HepG2 (cell line): ENCODE measurements around the gene TRMT10C. TPM values are rescaled to one million over a fixed set of nuclear protein-coding genes. Genes with fewer than 3 reads are reported as not detected.
A peak's percentile ranks its signal among the peaks of the same experiment; 100 is the strongest.

Experiments
- ADNP ChIP-seq: sonication (generic); formaldehyde crosslinking; IDR thresholded peaks from 2 replicates; pipeline ENCODE4 v1.4.0; 2020; ENCODE audit warnings: missing genetic modification reagents
- ATF1 ChIP-seq: IDR thresholded peaks from 2 replicates; pipeline ENCODE4 v1.6.1; 2016; ENCODE audit warnings: mild to moderate bottlenecking, control low read depth
- CBX1 ChIP-seq: IDR thresholded peaks from one replicate; pipeline ENCODE4 v1.6.1; 2016; ENCODE audit warnings: antibody characterized with exemption, low read depth
- CEBPG ChIP-seq: IDR thresholded peaks from 2 replicates; pipeline ENCODE4 v1.6.1; 2016
- ETV5 ChIP-seq: IDR thresholded peaks from 2 replicates; pipeline ENCODE4 v1.6.1; 2018; ENCODE audit warnings: missing biosample characterization, missing genetic modification reagents, inconsistent platforms, borderline replicate concordance
- KLF12 ChIP-seq: sonication (generic); formaldehyde crosslinking; IDR thresholded peaks from 2 replicates; pipeline ENCODE4 v1.4.0; 2020; ENCODE audit warnings: missing genetic modification reagents, borderline replicate concordance
- LCORL ChIP-seq, 2 experiments: fragments of 450-650 bp in 1 of 2; sonication (generic) in 1 of 2; formaldehyde crosslinking in 1 of 2; IDR thresholded peaks; 2 replicates each; pipeline versions ENCODE4 v1.5.0 to v1.6.1; 2017 to 2020; ENCODE audit warnings: antibody characterized with exemption in 1 of 2, missing genetic modification reagents in 1 of 2
- MBD4 ChIP-seq: IDR thresholded peaks from 2 replicates; pipeline ENCODE4 v1.6.1; 2012; ENCODE audit warnings: low read length, inconsistent platforms, borderline replicate concordance
- PHF5A ChIP-seq: IDR thresholded peaks from one replicate; pipeline ENCODE4 v1.6.1; 2018; ENCODE audit warnings: low read depth, missing genetic modification reagents; ENCODE audit not compliant: unreplicated experiment
- REPIN1 ChIP-seq: sonication (generic); formaldehyde crosslinking; IDR thresholded peaks from 2 replicates; pipeline ENCODE4 v1.8.0; 2022; ENCODE audit warnings: missing genetic modification reagents, low read depth, mild to moderate bottlenecking, borderline replicate concordance
- SALL2 ChIP-seq: sonication (generic); formaldehyde crosslinking; IDR thresholded peaks from 2 replicates; pipeline ENCODE4 v1.8.1; 2023; ENCODE audit warnings: mild to moderate bottlenecking, missing genetic modification reagents, inconsistent platforms
- TBP ChIP-seq: sonication (generic); formaldehyde crosslinking; IDR thresholded peaks from 2 replicates; pipeline ENCODE4 v1.5.0; 2020; ENCODE audit warnings: missing genetic modification reagents
- TCF12 ChIP-seq, 2 experiments: fragments of 450-650 bp in 1 of 2; sonication (generic) in 1 of 2; formaldehyde crosslinking in 1 of 2; IDR thresholded peaks; 2 replicates each; pipeline versions ENCODE4 v1.6.1 to v1.8.0; 2017 to 2022; ENCODE audit warnings: antibody characterized with exemption in 1 of 2, mild to moderate bottlenecking in 1 of 2, missing genetic modification reagents in 1 of 2, moderate library complexity in 1 of 2
- ZNF235 ChIP-seq: sonication (generic); formaldehyde crosslinking; IDR thresholded peaks from 2 replicates; pipeline ENCODE4 v1.8.1; 2023; ENCODE audit warnings: mild to moderate bottlenecking, missing genetic modification reagents, borderline replicate concordance
- ZNF30 ChIP-seq: sonication (generic); formaldehyde crosslinking; IDR thresholded peaks from 2 replicates; pipeline ENCODE4 v1.5.0; 2020; ENCODE audit warnings: mild to moderate bottlenecking, missing genetic modification reagents
- ZNF317 ChIP-seq: sonication (generic); formaldehyde crosslinking; IDR thresholded peaks from 2 replicates; pipeline ENCODE4 v1.5.0; 2020; ENCODE audit warnings: mild to moderate bottlenecking, missing genetic modification reagents
- ZNF558 ChIP-seq: sonication (generic); formaldehyde crosslinking; IDR thresholded peaks from 2 replicates; pipeline ENCODE4 v1.9.0; 2022; ENCODE audit warnings: mild to moderate bottlenecking, missing genetic modification reagents, borderline replicate concordance
- polyA plus RNA-seq, 8 experiments: library from polyadenylated mRNA; depleted of rRNA in 3 of 8; stranded (reverse) in 7 of 8; unstranded in 1 of 8; fragments of >200 nt; fragmentation: Illumina TruSeq in 4 of 8; extraction: Trizol in 4 of 8; gene quantifications; 2 replicates each; pipeline versions ENCODE4 v1.2.1 to v1.2.3, GENCODE V29; 2011 to 2016; ENCODE audit warnings: low read depth in 4 of 8, missing spikeins in 1 of 8, mixed read lengths in 1 of 8; ENCODE audit not compliant: insufficient read depth in 1 of 8
- total RNA-seq, 5 experiments: library from RNA; depleted of rRNA; stranded (reverse); fragments of >200 nt; fragmentation: Illumina TruSeq; extraction: Trizol; gene quantifications; 2 replicates each; pipeline ENCODE4 v1.2.3, GENCODE V29; 2016; ENCODE audit warnings: low read depth in 1 of 5
- TF ChIP-seq, protein P1 (sequence below): sonication (generic); formaldehyde crosslinking; IDR thresholded peaks from 2 replicates; pipeline ENCODE4 v1.4.0; 2020; ENCODE audit warnings: missing genetic modification reagents
- TF ChIP-seq, protein P2 (sequence below): IDR thresholded peaks from 2 replicates; pipeline ENCODE4 v1.6.1; 2012; ENCODE audit warnings: low read length, improper control_type of control experiment
- TF ChIP-seq, protein P3 (sequence below): sonication (generic); formaldehyde crosslinking; IDR thresholded peaks from 2 replicates; pipeline ENCODE4 v1.5.1; 2020; ENCODE audit warnings: missing genetic modification reagents, mild to moderate bottlenecking, borderline replicate concordance
- TF ChIP-seq, protein P4 (sequence below): fragments of 450-650 bp; IDR thresholded peaks from 2 replicates; pipeline ENCODE4 v1.6.1; 2016

The TRMT10C gene
- total and polyA plus RNA-seq, 2 of the 13 experiments (the other 11 are each of a cell fraction or from before 2014, with no cell fraction given), result 10.8 to 39.2 TPM

DNA sequence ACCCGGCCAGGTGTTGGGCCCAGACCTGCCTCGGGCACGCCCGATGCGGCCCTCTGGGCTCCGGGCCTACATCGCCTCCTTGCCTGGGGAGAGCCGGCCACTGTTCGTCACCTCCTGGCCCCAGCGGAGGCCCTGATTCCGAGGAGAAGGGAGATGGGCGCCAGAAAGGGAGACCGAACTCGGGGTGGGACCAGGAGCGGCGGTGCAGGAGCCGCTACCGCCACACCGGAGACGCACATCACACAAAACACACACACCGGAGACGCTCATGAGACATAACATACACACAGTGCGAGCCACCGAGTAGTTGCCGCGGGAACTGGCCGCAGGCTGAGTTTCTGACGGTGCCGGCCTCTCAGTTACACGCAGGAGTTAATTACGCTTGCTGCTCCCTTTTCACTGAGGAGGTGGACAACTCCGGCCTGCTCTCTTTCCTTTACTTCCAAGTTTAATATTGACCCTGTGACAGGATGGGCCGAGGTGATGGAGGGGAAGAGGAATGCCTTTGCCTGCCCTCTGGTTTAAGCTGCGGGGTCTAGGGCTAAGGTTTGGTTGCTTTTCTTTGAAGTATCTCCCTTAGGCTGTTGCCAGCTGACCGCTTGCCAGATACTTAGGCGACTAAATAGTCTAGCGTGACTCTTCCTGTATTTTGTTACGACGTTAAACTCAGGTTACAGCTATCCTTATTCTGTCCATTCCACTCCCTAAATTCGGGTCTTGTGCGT lies 12.9 kb downstream of the TRMT10C start (continued):
- TF ChIP-seq, protein P1, sequence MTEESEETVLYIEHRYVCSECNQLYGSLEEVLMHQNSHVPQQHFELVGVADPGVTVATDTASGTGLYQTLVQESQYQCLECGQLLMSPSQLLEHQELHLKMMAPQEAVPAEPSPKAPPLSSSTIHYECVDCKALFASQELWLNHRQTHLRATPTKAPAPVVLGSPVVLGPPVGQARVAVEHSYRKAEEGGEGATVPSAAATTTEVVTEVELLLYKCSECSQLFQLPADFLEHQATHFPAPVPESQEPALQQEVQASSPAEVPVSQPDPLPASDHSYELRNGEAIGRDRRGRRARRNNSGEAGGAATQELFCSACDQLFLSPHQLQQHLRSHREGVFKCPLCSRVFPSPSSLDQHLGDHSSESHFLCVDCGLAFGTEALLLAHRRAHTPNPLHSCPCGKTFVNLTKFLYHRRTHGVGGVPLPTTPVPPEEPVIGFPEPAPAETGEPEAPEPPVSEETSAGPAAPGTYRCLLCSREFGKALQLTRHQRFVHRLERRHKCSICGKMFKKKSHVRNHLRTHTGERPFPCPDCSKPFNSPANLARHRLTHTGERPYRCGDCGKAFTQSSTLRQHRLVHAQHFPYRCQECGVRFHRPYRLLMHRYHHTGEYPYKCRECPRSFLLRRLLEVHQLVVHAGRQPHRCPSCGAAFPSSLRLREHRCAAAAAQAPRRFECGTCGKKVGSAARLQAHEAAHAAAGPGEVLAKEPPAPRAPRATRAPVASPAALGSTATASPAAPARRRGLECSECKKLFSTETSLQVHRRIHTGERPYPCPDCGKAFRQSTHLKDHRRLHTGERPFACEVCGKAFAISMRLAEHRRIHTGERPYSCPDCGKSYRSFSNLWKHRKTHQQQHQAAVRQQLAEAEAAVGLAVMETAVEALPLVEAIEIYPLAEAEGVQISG (CRISPR knock-in tag), result no peak
- 0 out of 2 replicates have a peak, but pooled peaks have one; percentile 60 for TF ChIP-seq ZNF30 (CRISPR knock-in tag)
- TF ChIP-seq MBD4, result no peak
- TF ChIP-seq ADNP (CRISPR knock-in tag), result no peak
- no peak for TF ChIP-seq REPIN1 (CRISPR knock-in tag)
- TF ChIP-seq ZNF558 (CRISPR knock-in tag), result no peak
- TF ChIP-seq, protein P2, sequence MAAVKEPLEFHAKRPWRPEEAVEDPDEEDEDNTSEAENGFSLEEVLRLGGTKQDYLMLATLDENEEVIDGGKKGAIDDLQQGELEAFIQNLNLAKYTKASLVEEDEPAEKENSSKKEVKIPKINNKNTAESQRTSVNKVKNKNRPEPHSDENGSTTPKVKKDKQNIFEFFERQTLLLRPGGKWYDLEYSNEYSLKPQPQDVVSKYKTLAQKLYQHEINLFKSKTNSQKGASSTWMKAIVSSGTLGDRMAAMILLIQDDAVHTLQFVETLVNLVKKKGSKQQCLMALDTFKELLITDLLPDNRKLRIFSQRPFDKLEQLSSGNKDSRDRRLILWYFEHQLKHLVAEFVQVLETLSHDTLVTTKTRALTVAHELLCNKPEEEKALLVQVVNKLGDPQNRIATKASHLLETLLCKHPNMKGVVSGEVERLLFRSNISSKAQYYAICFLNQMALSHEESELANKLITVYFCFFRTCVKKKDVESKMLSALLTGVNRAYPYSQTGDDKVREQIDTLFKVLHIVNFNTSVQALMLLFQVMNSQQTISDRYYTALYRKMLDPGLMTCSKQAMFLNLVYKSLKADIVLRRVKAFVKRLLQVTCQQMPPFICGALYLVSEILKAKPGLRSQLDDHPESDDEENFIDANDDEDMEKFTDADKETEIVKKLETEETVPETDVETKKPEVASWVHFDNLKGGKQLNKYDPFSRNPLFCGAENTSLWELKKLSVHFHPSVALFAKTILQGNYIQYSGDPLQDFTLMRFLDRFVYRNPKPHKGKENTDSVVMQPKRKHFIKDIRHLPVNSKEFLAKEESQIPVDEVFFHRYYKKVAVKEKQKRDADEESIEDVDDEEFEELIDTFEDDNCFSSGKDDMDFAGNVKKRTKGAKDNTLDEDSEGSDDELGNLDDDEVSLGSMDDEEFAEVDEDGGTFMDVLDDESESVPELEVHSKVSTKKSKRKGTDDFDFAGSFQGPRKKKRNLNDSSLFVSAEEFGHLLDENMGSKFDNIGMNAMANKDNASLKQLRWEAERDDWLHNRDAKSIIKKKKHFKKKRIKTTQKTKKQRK, result no peak
- TF ChIP-seq TBP (CRISPR knock-in tag), result no peak
- no peak; the same call in 1 of the 2 replicates for TF ChIP-seq SALL2
- TF ChIP-seq PHF5A, result no peak
- TF ChIP-seq ZNF235 (CRISPR knock-in tag), result peak; percentile 76; the same call in 1 of the 2 replicates
- TF ChIP-seq CBX1, result no peak
- TF ChIP-seq, protein P3, sequence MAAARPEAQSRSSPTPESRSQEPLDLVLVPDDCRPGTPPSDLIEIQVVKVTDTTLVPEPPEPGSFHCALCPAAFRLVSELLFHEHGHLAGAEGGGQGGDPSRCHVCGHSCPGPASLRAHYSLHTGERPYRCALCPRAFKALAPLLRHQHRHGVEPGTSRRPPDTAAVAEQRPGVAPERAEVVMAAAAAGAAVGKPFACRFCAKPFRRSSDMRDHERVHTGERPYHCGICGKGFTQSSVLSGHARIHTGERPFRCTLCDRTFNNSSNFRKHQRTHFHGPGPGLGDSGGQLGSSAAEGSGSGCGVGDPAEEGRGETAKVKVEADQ (CRISPR knock-in tag), result no peak; the same call in 1 of the 2 replicates
- TF ChIP-seq KLF12, result peak; percentile 10; the same call in 1 of the 2 replicates
- no peak for TF ChIP-seq CEBPG
- no peak for TF ChIP-seq TCF12 (IDR thresholded peaks at IDR 0.05)
- TF ChIP-seq TCF12 (CRISPR knock-in tag; IDR thresholded peaks at IDR 0.05), result no peak; the same call in 1 of the 2 replicates
- no peak for TF ChIP-seq ATF1
- TF ChIP-seq ZNF317 (CRISPR knock-in tag), result peak; percentile 76
- peak; percentile 49; the same call in 1 of the 2 replicates for TF ChIP-seq LCORL (IDR thresholded peaks at IDR 0.05)
- TF ChIP-seq LCORL (CRISPR knock-in tag; IDR thresholded peaks at IDR 0.05), result no peak; the same call in 1 of the 2 replicates
- TF ChIP-seq ETV5 (CRISPR knock-in tag), result no peak
- TF ChIP-seq, protein P4, sequence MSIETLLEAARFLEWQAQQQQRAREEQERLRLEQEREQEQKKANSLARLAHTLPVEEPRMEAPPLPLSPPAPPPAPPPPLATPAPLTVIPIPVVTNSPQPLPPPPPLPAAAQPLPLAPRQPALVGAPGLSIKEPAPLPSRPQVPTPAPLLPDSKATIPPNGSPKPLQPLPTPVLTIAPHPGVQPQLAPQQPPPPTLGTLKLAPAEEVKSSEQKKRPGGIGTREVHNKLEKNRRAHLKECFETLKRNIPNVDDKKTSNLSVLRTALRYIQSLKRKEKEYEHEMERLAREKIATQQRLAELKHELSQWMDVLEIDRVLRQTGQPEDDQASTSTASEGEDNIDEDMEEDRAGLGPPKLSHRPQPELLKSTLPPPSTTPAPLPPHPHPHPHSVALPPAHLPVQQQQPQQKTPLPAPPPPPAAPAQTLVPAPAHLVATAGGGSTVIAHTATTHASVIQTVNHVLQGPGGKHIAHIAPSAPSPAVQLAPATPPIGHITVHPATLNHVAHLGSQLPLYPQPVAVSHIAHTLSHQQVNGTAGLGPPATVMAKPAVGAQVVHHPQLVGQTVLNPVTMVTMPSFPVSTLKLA, result no peak
